ENCODE results near the gene PCYT2. TPM values are rescaled to one million over a fixed set of nuclear protein-coding genes. Genes with fewer than 3 reads are reported as not detected.

PCYT2 gene
- total RNA-seq, 1 donor from 2014 or later: 47.1 TPM

GRCh38 chr17:81888105-81888987 lies 22.9 kb downstream of the PCYT2 start:
- DNase-seq (ENCODE audit: low spot score): no peak
- intact Hi-C loops (cut with DNase I): no loop called here

GRCh38 chr17:81885869-81886548 lies 25.2 kb downstream of the PCYT2 start:
- intact Hi-C loops (cut with DNase I): no loop called here
- no peak for DNase-seq (ENCODE audit: low spot score)

GRCh38 chr17:81885454-81885853 lies 25.7 kb downstream of the PCYT2 start:
- intact Hi-C loops (cut with DNase I): no loop called here
- no peak for DNase-seq (ENCODE audit: low spot score)

GRCh38 chr17:81884968-81885367 lies 26.2 kb downstream of the PCYT2 start:
- DNase-seq (ENCODE audit: low spot score): no peak
- intact Hi-C loops (cut with DNase I): no loop called here

GRCh38 chr17:81884520-81884919 lies 26.7 kb downstream of the PCYT2 start:
- no peak for DNase-seq (ENCODE audit: low spot score)
- intact Hi-C loops (cut with DNase I): no loop called here

GRCh38 chr17:81879121-81879520 lies 32.1 kb downstream of the PCYT2 start:
- DNase-seq (ENCODE audit: low spot score): no peak
- intact Hi-C loops (cut with DNase I): no loop called here

- intact Hi-C loops (cut with DNase I): no loop called here
Measured at GRCh38 chr17:81878294-81878693, 32.9 kb downstream of the PCYT2 start.

GRCh38 chr17:81877569-81877968 lies 33.6 kb downstream of the PCYT2 start:
- no peak for DNase-seq (ENCODE audit: low spot score)
- intact Hi-C loops (cut with DNase I): no loop called here

More at GRCh38 chr17:81878294-81878693, 32.9 kb downstream of the PCYT2 start:
- no peak for DNase-seq (ENCODE audit: low spot score)

GRCh38 chr17:81871387-81872230 lies 39.6 kb downstream of the PCYT2 start:
- intact Hi-C loops (cut with DNase I): loop anchor here (5.0 kb wide), 2 partner anchors 39 to 56 kb away; partner anchors contain the start of genes MAFG and MCRIP1
- peak; percentile 97 for DNase-seq (ENCODE audit: low spot score)

- intact Hi-C loops (cut with DNase I): loop anchor here (5.0 kb wide), 2 partner anchors 39 to 56 kb away; partner anchors contain the start of genes MAFG and MCRIP1
- DNase-seq (ENCODE audit: low spot score): no peak
Measured at GRCh38 chr17:81870981-81871386, 40.2 kb downstream of the PCYT2 start, which contains the start of gene ARHGDIA. ARHGDIA (minus strand) TSS chr17:81871337; CDS start chr17:81869930, 1,407 bp downstream.

- intact Hi-C loops (cut with DNase I): loop anchor here (5.0 kb wide), 2 partner anchors 38 to 57 kb away; partner anchors contain the start of genes MAFG and MCRIP1
- DNase-seq (ENCODE audit: low spot score): no peak
Measured at GRCh38 chr17:81870131-81870980, 40.8 kb downstream of the PCYT2 start.

- no peak for DNase-seq (ENCODE audit: low spot score)
- intact Hi-C loops (cut with DNase I): loop anchor here (5.0 kb wide), 2 partner anchors 37 to 58 kb away; partner anchors contain the start of genes MAFG and MCRIP1
Measured at GRCh38 chr17:81869221-81870130, 41.7 kb downstream of the PCYT2 start.

- intact Hi-C loops (cut with DNase I): no loop called here
- DNase-seq (ENCODE audit: low spot score): no peak
Measured at GRCh38 chr17:81868674-81869220, 42.5 kb downstream of the PCYT2 start.

GRCh38 chr17:81867991-81868673 lies 43.1 kb downstream of the PCYT2 start:
- intact Hi-C loops (cut with DNase I): no loop called here
- no peak for DNase-seq (ENCODE audit: low spot score)

GRCh38 chr17:81867170-81867990 lies 43.8 kb downstream of the PCYT2 start:
- intact Hi-C loops (cut with DNase I): no loop called here
- DNase-seq (ENCODE audit: low spot score): no peak
